Measurements from ENCODE around the gene NHS.

- TF ChIP-seq CTCF (IDR thresholded peaks at IDR 0.05) (no peak), ZFX (IDR thresholded peaks at IDR 0.05; ENCODE audit: borderline replicate concordance) (no peak)
Observed at GRCh38 chrX:17627026-17627425, 252.0 kb downstream of the NHS start.
